ENCODE results near the gene P3H1.

- TF ChIP-seq, protein P1, sequence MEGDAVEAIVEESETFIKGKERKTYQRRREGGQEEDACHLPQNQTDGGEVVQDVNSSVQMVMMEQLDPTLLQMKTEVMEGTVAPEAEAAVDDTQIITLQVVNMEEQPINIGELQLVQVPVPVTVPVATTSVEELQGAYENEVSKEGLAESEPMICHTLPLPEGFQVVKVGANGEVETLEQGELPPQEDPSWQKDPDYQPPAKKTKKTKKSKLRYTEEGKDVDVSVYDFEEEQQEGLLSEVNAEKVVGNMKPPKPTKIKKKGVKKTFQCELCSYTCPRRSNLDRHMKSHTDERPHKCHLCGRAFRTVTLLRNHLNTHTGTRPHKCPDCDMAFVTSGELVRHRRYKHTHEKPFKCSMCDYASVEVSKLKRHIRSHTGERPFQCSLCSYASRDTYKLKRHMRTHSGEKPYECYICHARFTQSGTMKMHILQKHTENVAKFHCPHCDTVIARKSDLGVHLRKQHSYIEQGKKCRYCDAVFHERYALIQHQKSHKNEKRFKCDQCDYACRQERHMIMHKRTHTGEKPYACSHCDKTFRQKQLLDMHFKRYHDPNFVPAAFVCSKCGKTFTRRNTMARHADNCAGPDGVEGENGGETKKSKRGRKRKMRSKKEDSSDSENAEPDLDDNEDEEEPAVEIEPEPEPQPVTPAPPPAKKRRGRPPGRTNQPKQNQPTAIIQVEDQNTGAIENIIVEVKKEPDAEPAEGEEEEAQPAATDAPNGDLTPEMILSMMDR (IDR thresholded peaks at IDR 0.05) = no peak
- no peak for TF ChIP-seq POLR2AphosphoS5 (IDR thresholded peaks at IDR 0.05; ENCODE audit: low read depth, low read length)
- TF ChIP-seq TCF7L2 (IDR thresholded peaks at IDR 0.05; ENCODE audit: low read depth, low read length) = no peak
Measured at GRCh38 chr1:42806593-42806992, 39.8 kb upstream of the P3H1 start.
